Measurements from ENCODE around the gene CCHCR1.
"Not testable (repeated sequence)": the region's sequence is repeated elsewhere in the genome, so short reads cannot be mapped to it uniquely, and the experiment has no call there.

The CCHCR1 gene

GRCh38 chr6:31199105-31199452 is 41.5 kb upstream of the CCHCR1 start:
- H3K4ac ChIP-seq (ENCODE audit: low read depth, low read length); H2BK120ac ChIP-seq (ENCODE audit: low read depth, low read length); H3K27ac ChIP-seq (ENCODE audit: low read depth, low read length); H2BK15ac ChIP-seq (replicated peaks; ENCODE audit: low read depth); H3K79me2 ChIP-seq (ENCODE audit: control insufficient read depth, insufficient read depth, low read length); H3K18ac ChIP-seq (ENCODE audit: low read length); H3K79me1 ChIP-seq (ENCODE audit: low read length); H2BK5ac ChIP-seq (ENCODE audit: low read length); H3K4me2 ChIP-seq (ENCODE audit: low read length); H2AK5ac ChIP-seq (ENCODE audit: low read length); DNase-seq; H3K27me3 ChIP-seq (ENCODE audit: insufficient read depth, low read length, poor library complexity); H3K9ac ChIP-seq (ENCODE audit: low read length); H3K56ac ChIP-seq (ENCODE audit: low read length); H3K23ac ChIP-seq (ENCODE audit: low read length); H4K8ac ChIP-seq (ENCODE audit: low read depth, low read length); H3K36me3 ChIP-seq (ENCODE audit: control insufficient read depth, insufficient read depth, low read length); H4K5ac ChIP-seq (ENCODE audit: low read length); H3K4me3 ChIP-seq (ENCODE audit: low read length); H3K4me1 ChIP-seq (ENCODE audit: control insufficient read depth, low read depth, low read length): not testable (repeated sequence)
- no CpG with 5 or more reads among the region's 4 CpGs for WGBS (ENCODE audit: extremely low coverage, insufficient coverage, low lambda C conversion rate)

- H2BK120ac ChIP-seq (ENCODE audit: low read depth, low read length): no peak overlapping the region
- peak overlapping the region; percentile 38 for H3K27ac ChIP-seq (ENCODE audit: low read depth, low read length)
- H4K8ac ChIP-seq (ENCODE audit: low read depth, low read length): no peak overlapping the region
- peak overlapping the region; percentile 55 for H3K18ac ChIP-seq (ENCODE audit: low read length)
- H3K27me3 ChIP-seq (ENCODE audit: insufficient read depth, low read length, poor library complexity): no peaks in the 10 kb centered on the region
- no peak overlapping the region for H4K5ac ChIP-seq (ENCODE audit: low read length)
- peak overlapping the region; percentile 61 for H3K56ac ChIP-seq (ENCODE audit: low read length)
- no peak overlapping the region for H2BK5ac ChIP-seq (ENCODE audit: low read length)
- peak overlapping the region; percentile 28 for H3K4me3 ChIP-seq (ENCODE audit: low read length)
- no peak overlapping the region for H2BK15ac ChIP-seq (replicated peaks; ENCODE audit: low read depth)
- DNase-seq: peak; percentile 84
- H2AK5ac ChIP-seq (ENCODE audit: low read length): no peak overlapping the region
- peak overlapping the region; percentile 47 for H3K9ac ChIP-seq (ENCODE audit: low read length)
- H3K36me3 ChIP-seq (ENCODE audit: control insufficient read depth, insufficient read depth, low read length): no peaks in the 10 kb centered on the region
- no peak overlapping the region for H3K4ac ChIP-seq (ENCODE audit: low read depth, low read length)
- H3K79me2 ChIP-seq (ENCODE audit: control insufficient read depth, insufficient read depth, low read length): no peaks in the 10 kb centered on the region
- no CpG with 5 or more reads among the region's 45 CpGs for WGBS (ENCODE audit: extremely low coverage, insufficient coverage, low lambda C conversion rate)
- H3K79me1 ChIP-seq (ENCODE audit: low read length): no peaks in the 10 kb centered on the region
- no peaks in the 10 kb centered on the region for H3K4me1 ChIP-seq (ENCODE audit: control insufficient read depth, low read depth, low read length)
- H3K4me2 ChIP-seq (ENCODE audit: low read length): peak overlapping the region; percentile 31
- H3K23ac ChIP-seq (ENCODE audit: low read length): no peak overlapping the region
Observed at GRCh38 chr6:31197559-31198305, 40.1 kb upstream of the CCHCR1 start.

DNA sequence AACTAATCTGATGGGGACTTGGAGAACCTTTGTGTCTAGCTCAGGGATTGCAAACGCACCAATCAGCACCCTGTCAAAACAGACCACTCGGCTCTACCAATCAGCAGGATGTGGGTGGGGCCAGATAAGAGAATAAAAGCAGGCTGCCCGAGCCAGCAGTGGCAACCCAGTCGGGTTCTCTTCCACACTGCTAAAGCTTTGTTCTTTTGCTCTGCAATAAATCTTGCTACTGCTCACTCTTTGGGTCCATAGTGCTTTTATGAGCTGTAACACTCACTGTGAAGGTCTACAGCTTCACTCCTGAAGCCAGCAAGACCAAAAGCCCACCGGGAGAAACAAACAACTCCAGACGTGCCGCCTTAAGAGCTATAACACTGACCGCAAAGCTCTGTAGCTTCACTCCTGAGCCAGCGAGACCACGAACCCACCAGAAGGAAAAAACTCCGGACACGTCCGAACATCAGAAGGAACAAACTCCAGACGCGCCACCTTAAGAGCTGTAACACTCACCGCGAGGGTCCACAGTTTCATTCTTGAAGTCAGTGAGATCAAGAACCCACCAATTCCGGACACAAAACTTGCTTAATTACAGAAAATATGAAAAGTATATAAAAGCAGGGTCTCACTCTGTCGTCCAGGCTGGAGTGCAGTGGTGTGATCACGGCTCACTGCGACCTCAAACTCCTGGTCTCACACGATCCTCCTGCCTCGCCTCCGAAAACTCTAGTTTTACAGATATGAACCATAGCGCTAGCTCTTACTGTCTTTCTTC is 38.8 kb upstream of the CCHCR1 start:
- not testable (repeated sequence) for H4K8ac ChIP-seq (ENCODE audit: low read depth, low read length); H3K9ac ChIP-seq (ENCODE audit: low read length); H2AK5ac ChIP-seq (ENCODE audit: low read length); H3K23ac ChIP-seq (ENCODE audit: low read length); H3K4me2 ChIP-seq (ENCODE audit: low read length); H3K56ac ChIP-seq (ENCODE audit: low read length); H2BK120ac ChIP-seq (ENCODE audit: low read depth, low read length); H3K4me3 ChIP-seq (ENCODE audit: low read length); H3K36me3 ChIP-seq (ENCODE audit: control insufficient read depth, insufficient read depth, low read length); H4K5ac ChIP-seq (ENCODE audit: low read length); H2BK15ac ChIP-seq (replicated peaks; ENCODE audit: low read depth); H3K4ac ChIP-seq (ENCODE audit: low read depth, low read length); DNase-seq; H3K18ac ChIP-seq (ENCODE audit: low read length); H3K4me1 ChIP-seq (ENCODE audit: control insufficient read depth, low read depth, low read length); H3K27ac ChIP-seq (ENCODE audit: low read depth, low read length); H3K79me1 ChIP-seq (ENCODE audit: low read length); H2BK5ac ChIP-seq (ENCODE audit: low read length); H3K79me2 ChIP-seq (ENCODE audit: control insufficient read depth, insufficient read depth, low read length); H3K27me3 ChIP-seq (ENCODE audit: insufficient read depth, low read length, poor library complexity)
- no CpG with 5 or more reads among the region's 25 CpGs for WGBS (ENCODE audit: extremely low coverage, insufficient coverage, low lambda C conversion rate)

DNA sequence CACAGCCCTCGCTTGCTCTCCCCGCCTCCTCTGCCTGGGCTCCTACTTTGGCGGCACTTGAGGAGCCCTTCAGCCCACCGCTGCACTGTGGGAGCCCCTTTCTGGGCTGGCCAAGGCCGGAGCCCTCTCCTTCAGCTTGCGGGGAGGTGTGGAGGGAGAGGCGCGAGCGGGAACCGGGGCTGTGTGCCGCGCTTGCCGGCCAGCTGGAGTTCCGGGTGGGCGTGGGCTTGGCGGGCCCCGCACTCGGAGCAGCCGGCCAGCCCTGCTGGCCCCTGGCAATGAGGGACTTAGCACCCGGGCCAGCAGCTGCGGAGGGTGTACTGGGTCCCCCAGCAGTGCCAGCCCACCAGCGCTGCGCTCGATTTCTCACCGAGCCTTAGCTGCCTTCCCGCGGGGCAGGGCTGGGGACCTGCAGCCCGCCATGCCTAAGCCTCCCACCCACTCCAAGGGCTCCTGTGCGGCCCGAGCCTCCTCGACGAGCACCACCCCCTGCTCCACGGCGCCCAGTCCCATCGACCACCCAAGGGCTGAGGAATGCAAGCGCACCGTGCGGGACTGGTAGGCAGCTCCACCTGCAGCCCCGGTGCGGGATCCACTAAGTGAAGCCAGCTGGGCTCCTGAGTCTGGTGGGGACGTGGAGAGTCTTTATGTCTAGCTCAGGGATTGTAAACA is 37.8 kb upstream of the CCHCR1 start:
- not testable (repeated sequence) for H4K5ac ChIP-seq (ENCODE audit: low read length); H3K23ac ChIP-seq (ENCODE audit: low read length); H3K4ac ChIP-seq (ENCODE audit: low read depth, low read length); H4K8ac ChIP-seq (ENCODE audit: low read depth, low read length); H3K18ac ChIP-seq (ENCODE audit: low read length); H3K79me1 ChIP-seq (ENCODE audit: low read length); H3K4me1 ChIP-seq (ENCODE audit: control insufficient read depth, low read depth, low read length); H3K4me2 ChIP-seq (ENCODE audit: low read length); H3K79me2 ChIP-seq (ENCODE audit: control insufficient read depth, insufficient read depth, low read length); H2AK5ac ChIP-seq (ENCODE audit: low read length); H2BK15ac ChIP-seq (replicated peaks; ENCODE audit: low read depth); DNase-seq; H3K56ac ChIP-seq (ENCODE audit: low read length); H2BK120ac ChIP-seq (ENCODE audit: low read depth, low read length); H3K4me3 ChIP-seq (ENCODE audit: low read length); H3K9ac ChIP-seq (ENCODE audit: low read length); H2BK5ac ChIP-seq (ENCODE audit: low read length); H3K27me3 ChIP-seq (ENCODE audit: insufficient read depth, low read length, poor library complexity); H3K27ac ChIP-seq (ENCODE audit: low read depth, low read length); H3K36me3 ChIP-seq (ENCODE audit: control insufficient read depth, insufficient read depth, low read length)
- no CpG with 5 or more reads among the region's 41 CpGs for WGBS (ENCODE audit: extremely low coverage, insufficient coverage, low lambda C conversion rate)

DNA sequence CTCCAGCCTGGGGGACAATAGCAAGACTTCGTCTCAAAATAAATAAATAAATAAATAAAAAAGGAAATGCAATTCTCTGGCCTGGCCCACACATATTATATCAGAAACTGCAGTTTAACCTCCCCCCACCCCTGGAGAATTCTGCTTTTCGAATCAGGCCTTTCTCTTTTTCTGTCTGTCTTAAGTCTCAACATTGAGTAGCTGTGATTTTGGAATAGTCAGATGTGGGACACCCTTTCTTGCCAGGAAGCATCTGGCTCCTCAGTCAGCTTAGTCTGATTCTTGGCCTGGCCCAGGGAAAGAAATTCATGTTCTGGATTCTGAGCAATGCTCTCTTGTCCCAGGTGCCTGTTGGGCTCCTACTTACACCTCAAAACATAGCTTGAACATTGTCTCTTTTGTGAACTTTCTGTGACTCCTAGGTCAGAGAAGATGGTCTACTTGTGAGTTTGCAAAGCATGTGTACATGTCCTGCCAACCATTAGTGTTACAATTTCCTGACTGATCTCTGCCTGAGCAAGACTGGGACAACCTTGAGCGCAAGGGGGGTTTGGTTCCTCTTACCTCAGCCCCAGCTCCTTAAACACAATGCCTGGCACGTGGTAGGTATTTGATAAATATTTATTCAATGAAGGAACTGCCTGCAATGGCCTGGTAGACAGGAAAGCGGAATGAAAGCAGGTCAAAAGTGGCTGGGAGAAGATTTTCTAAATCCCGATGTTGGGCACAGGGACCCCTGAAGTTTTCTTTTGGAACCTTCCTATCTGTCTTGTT is 36.6 kb upstream of the CCHCR1 start:
- H2BK120ac ChIP-seq (ENCODE audit: low read depth, low read length): no peak overlapping the region
- no peak overlapping the region for H3K27ac ChIP-seq (ENCODE audit: low read depth, low read length)
- H3K4me1 ChIP-seq (ENCODE audit: control insufficient read depth, low read depth, low read length): no peaks in the 10 kb centered on the region
- no peak overlapping the region for H3K23ac ChIP-seq (ENCODE audit: low read length)
- H3K79me1 ChIP-seq (ENCODE audit: low read length): no peaks in the 10 kb centered on the region
- H2AK5ac ChIP-seq (ENCODE audit: low read length): no peak overlapping the region
- no peaks in the 10 kb centered on the region for H3K36me3 ChIP-seq (ENCODE audit: control insufficient read depth, insufficient read depth, low read length)
- no peak overlapping the region for H3K4me3 ChIP-seq (ENCODE audit: low read length)
- H3K79me2 ChIP-seq (ENCODE audit: control insufficient read depth, insufficient read depth, low read length): no peaks in the 10 kb centered on the region
- no peak overlapping the region for H3K4ac ChIP-seq (ENCODE audit: low read depth, low read length)
- no peak overlapping the region for H4K8ac ChIP-seq (ENCODE audit: low read depth, low read length)
- WGBS (ENCODE audit: extremely low coverage, insufficient coverage, low lambda C conversion rate): no CpG with 5 or more reads among the region's 6 CpGs
- H3K18ac ChIP-seq (ENCODE audit: low read length): no peak overlapping the region
- no peaks in the 10 kb centered on the region for H3K27me3 ChIP-seq (ENCODE audit: insufficient read depth, low read length, poor library complexity)
- H3K9ac ChIP-seq (ENCODE audit: low read length): no peak overlapping the region
- no peak overlapping the region for H3K4me2 ChIP-seq (ENCODE audit: low read length)
- H2BK15ac ChIP-seq (replicated peaks; ENCODE audit: low read depth): no peak overlapping the region
- DNase-seq: no peak
- H2BK5ac ChIP-seq (ENCODE audit: low read length): no peak overlapping the region
- no peak overlapping the region for H4K5ac ChIP-seq (ENCODE audit: low read length)
- H3K56ac ChIP-seq (ENCODE audit: low read length): no peak overlapping the region

Measured in mesendoderm (in vitro differentiated cells).